Smooth muscle cell (in vitro differentiated cells): ENCODE results near the gene TMED1. TPM values are rescaled to one million over a fixed set of nuclear protein-coding genes. Genes with fewer than 3 reads are reported as not detected.

Experiments used
- DNase-seq: peaks from one replicate; lab custom pipeline; 2025; ENCODE audit not compliant: unreplicated experiment; lab: John Stamatoyannopoulos, UW
- H2AFZ ChIP-seq: fragments of 200-600 bp; sonication (generic); 2 replicates; pipeline ENCODE4 v1.6.0; 2016; ENCODE audit warnings: antibody characterized with exemption, low read depth, mild to moderate bottlenecking
- H3F3A ChIP-seq: fragments of 200-600 bp; sonication (generic); 2 replicates; pipeline ENCODE4 v1.6.0; 2017; ENCODE audit warnings: antibody characterized with exemption, low read depth
- H3K27ac ChIP-seq: fragments of 200-600 bp; sonication (generic); 2 replicates; pipeline ENCODE4 v1.5.1; 2016; ENCODE audit warnings: low read depth, mild to moderate bottlenecking
- H3K27me3 ChIP-seq: fragments of 200-600 bp; sonication (generic); 2 replicates; pipeline ENCODE4 v1.6.1; 2016; ENCODE audit warnings: low read depth, mild to moderate bottlenecking
- H3K36me3 ChIP-seq: fragments of 200-600 bp; sonication (generic); 2 replicates; pipeline ENCODE4 v1.5.1; 2016; ENCODE audit warnings: low read depth
- H3K4me1 ChIP-seq: fragments of 200-600 bp; sonication (generic); 2 replicates; pipeline ENCODE4 v1.5.1; 2016; ENCODE audit warnings: low read depth
- H3K4me2 ChIP-seq: fragments of 200-600 bp; sonication (generic); 2 replicates; pipeline ENCODE4 v1.6.0; 2016; ENCODE audit warnings: mild to moderate bottlenecking
- H3K4me3 ChIP-seq: fragments of 200-600 bp; sonication (generic); 2 replicates; pipeline ENCODE4 v1.5.1; 2016; ENCODE audit warnings: mild to moderate bottlenecking
- H3K79me2 ChIP-seq: fragments of 200-600 bp; sonication (generic); 2 replicates; pipeline ENCODE4 v1.6.0; 2016; ENCODE audit warnings: low read depth, mild to moderate bottlenecking
- H3K9ac ChIP-seq: fragments of 200-600 bp; sonication (generic); 2 replicates; pipeline ENCODE4 v1.6.0; 2016; ENCODE audit warnings: low read depth
- H3K9me3 ChIP-seq: fragments of 200-600 bp; sonication (generic); replicated peaks from 2 replicates; pipeline ENCODE4 v1.5.1; 2016; ENCODE audit warnings: low read depth
- H4K20me1 ChIP-seq: fragments of 200-600 bp; sonication (generic); 2 replicates; pipeline ENCODE4 v1.6.0; 2016; ENCODE audit warnings: low read depth
- CTCF ChIP-seq: fragments of 200-600 bp; sonication (generic); IDR thresholded peaks from 2 replicates; pipeline ENCODE4 v1.5.1; 2017; ENCODE audit warnings: borderline replicate concordance, mild to moderate bottlenecking, antibody characterized with exemption; ENCODE audit not compliant: insufficient read depth, poor library complexity, severe bottlenecking
- WGBS: methylation state at CpG from one replicate; pipeline ENCODE4 v1.1.7; 2016; ENCODE audit warnings: low lambda C conversion rate; 5-methylcytosine and 5-hydroxymethylcytosine counted together
- polyA plus RNA-seq: library from polyadenylated mRNA; unstranded; fragments of >200 nt; fragmentation: Nextera tagmentation; extraction: Ambion mirVana; gene quantifications from 2 replicates; pipeline ENCODE4 v1.2.1, GENCODE V29; 2016
- total RNA-seq: library from RNA; depleted of rRNA; stranded (reverse); fragments of >200 nt; gene quantifications from 2 replicates; pipeline ENCODE4 v1.2.3, GENCODE V29; 2014

Gene TMED1
- total and polyA plus RNA-seq, 2 experiments from 2014 or later = 30.7 to 107 TPM

GRCh38 chr19:10826231-10826630, 9.8 kb downstream of the TMED1 start:
- H3K27ac ChIP-seq = no peak overlapping the region
- no peaks in the 10 kb centered on the region for H3K4me1 ChIP-seq
- H3K36me3 ChIP-seq = peaks cover 3% of the 10 kb centered on the region
- H3K4me3 ChIP-seq = no peak overlapping the region
- H3K4me2 ChIP-seq = no peak overlapping the region
- H3F3A ChIP-seq = no peaks in the 10 kb centered on the region
- no peak overlapping the region for H2AFZ ChIP-seq
- DNase-seq = no peak
- TF ChIP-seq CTCF = no peak
- H3K27me3 ChIP-seq = no peaks in the 10 kb centered on the region
- H4K20me1 ChIP-seq = no peaks in the 10 kb centered on the region
- no peak overlapping the region for H3K9ac ChIP-seq
- WGBS = 98% methylated on average over 7 of the region's 7 CpGs
- H3K79me2 ChIP-seq = no peaks in the 10 kb centered on the region
- H3K9me3 ChIP-seq = no peaks in the 10 kb centered on the region

- no peak for TF ChIP-seq CTCF
- no peaks in the 10 kb centered on the region for H3K79me2 ChIP-seq
- 98% methylated on average over 12 of the region's 12 CpGs for WGBS
- no peaks in the 10 kb centered on the region for H3F3A ChIP-seq
- H4K20me1 ChIP-seq = no peaks in the 10 kb centered on the region
- H3K36me3 ChIP-seq = peaks cover 3% of the 10 kb centered on the region
- H2AFZ ChIP-seq = no peak overlapping the region
- no peak overlapping the region for H3K9ac ChIP-seq
- no peaks in the 10 kb centered on the region for H3K9me3 ChIP-seq
- no peak overlapping the region for H3K27ac ChIP-seq
- H3K4me1 ChIP-seq = no peaks in the 10 kb centered on the region
- no peak overlapping the region for H3K4me2 ChIP-seq
- no peaks in the 10 kb centered on the region for H3K27me3 ChIP-seq
- DNase-seq = no peak
- H3K4me3 ChIP-seq = no peak overlapping the region
Observed at GRCh38 chr19:10823690-10824089, 12.3 kb downstream of the TMED1 start.

DNA sequence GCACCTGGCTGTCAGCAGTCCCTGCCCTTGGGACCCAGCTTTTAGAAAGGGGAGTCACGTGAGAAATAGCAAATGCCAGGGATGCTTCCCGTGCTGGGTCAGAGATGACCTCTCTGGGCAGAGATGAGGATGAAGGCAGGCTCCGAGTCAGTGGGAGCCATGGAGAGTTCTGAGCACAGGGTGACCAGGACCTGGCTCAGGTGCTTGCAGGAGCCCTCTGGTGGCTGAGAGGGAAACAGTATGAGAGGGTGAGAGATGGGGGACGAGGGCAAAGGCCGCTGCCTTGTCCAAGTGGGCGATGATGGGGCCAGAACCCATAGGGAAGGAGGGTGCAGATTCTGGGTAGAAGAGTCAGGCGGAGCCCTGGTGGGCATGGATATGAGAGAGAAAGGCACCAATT, 15.8 kb downstream of the TMED1 start:
- 93% methylated on average over 7 of the region's 7 CpGs for WGBS
- no peak overlapping the region for H3K27ac ChIP-seq

More for the DNA sequence above, 15.8 kb downstream of the TMED1 start:
- Histone ChIP-seq H3F3A (peaks cover 9% of the 10 kb centered on the region), H3K36me3 (no peaks in the 10 kb centered on the region), H4K20me1 (peaks cover 4% of the 10 kb centered on the region), H3K4me1 (no peaks in the 10 kb centered on the region), H3K9ac (no peak overlapping the region), H3K4me2 (no peak overlapping the region), H3K4me3 (no peak overlapping the region), H3K27me3 (no peaks in the 10 kb centered on the region), H2AFZ (no peak overlapping the region), H3K79me2 (peaks cover 20% of the 10 kb centered on the region), H3K9me3 (no peaks in the 10 kb centered on the region)
- peak; percentile 21 for TF ChIP-seq CTCF
- DNase-seq = no peak
